Effector memory CD8-positive, alpha-beta T cell (primary cell): ENCODE measurements around the gene AP1G2.
"Not testable (repeated sequence)": the region's sequence is repeated elsewhere in the genome, so short reads cannot be mapped to it uniquely, and the experiment has no call there.

Experiments
- ATAC-seq: fragments of 150-1000 bp; cut with Tn5 transposase; replicated peaks from 2 replicates; pipeline ENCODE4 v1.10.0; 2021; ENCODE audit warnings: mild to moderate bottlenecking, moderate library complexity
- DNase-seq, 3 experiments: peaks; one replicate each; pipeline ENCODE4 v3.0.0; 2021
- H3K27ac Mint-ChIP-seq, 2 donors: one replicate each; pipeline ENCODE4 v1.8.0; 2022; ENCODE audit warnings: mild to moderate bottlenecking in 2 of 2, mixed read lengths in 2 of 2, moderate library complexity in 2 of 2
- H3K27me3 Mint-ChIP-seq, 2 donors: one replicate each; pipeline ENCODE4 v1.8.0; 2022; ENCODE audit warnings: mixed read lengths in 2 of 2
- H3K36me3 Mint-ChIP-seq: one replicate; pipeline ENCODE4 v1.8.0; 2022; ENCODE audit warnings: mild to moderate bottlenecking, moderate library complexity, mixed read lengths; ENCODE audit not compliant: insufficient read depth
- H3K4me1 Mint-ChIP-seq, 2 donors: one replicate each; pipeline ENCODE4 v1.8.0; 2022; ENCODE audit warnings: low read depth in 2 of 2, mixed read lengths in 2 of 2
- H3K4me3 Mint-ChIP-seq, 2 donors: one replicate each; pipeline ENCODE4 v1.8.0; 2022; ENCODE audit warnings: mild to moderate bottlenecking in 2 of 2, mixed read lengths in 2 of 2, moderate library complexity in 2 of 2
- H3K9me3 Mint-ChIP-seq, 2 donors: one replicate each; pipeline ENCODE4 v1.8.0; 2022; ENCODE audit warnings: mixed read lengths in 2 of 2
- total RNA-seq, 9 experiments: gene quantifications; one replicate each; lab custom pipeline; 2026; lab: John Stamatoyannopoulos, UW

The AP1G2 gene
- 85.0 to 254 (median 158) reads per million in 9 experiments for total RNA-seq

DNA sequence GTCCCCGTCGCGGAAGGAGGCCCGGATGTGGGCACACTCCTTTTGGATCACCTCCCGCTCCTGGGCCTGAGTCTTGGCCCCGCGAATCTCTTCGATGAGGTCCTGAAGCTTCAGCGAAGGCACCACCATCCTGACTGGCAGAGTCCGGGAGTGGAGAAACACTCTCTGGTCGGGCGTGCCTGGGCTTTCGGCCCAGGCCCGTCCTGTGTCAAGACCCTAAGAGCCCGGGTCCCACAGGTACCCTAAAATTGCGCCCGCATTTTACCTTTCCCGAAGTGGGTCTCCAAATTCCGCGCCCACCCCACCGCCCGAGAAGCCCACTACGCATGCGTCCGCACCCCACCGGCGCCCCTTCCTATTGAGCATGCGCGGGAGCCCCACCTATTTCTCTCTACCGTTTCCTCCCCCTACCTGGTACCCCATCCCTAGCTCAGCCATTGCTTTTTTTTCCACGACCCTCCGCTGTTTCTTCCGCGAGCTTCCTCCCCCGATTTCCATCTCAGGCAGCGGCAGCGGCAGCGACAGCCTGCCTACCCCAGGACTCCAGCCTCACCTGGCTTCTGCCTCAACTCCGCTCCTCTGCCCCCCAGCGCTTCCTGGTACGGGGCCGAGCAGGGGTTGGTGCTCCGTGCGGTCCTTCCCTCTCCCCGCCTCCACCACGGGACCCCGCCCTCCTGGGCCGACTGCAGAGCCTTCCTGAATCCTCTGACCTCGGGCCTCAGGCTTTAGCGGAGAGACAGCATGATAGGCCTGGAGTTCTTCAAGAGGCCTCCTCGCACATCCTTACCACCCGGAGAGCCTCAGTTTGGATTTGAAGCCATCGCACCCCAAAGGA, at the start of gene AP1G2:
Gene AP1G2 (minus strand): TSS at position 606 of the 835 bp plus-strand sequence. CDS start 477 bp downstream, at position 129.
- Mint-ChIP-seq H3K4me1 (peaks cover 24 to 29% of the 10 kb centered on the region in 2 donors), H3K4me3 (peak within 1 kb of the TSS; percentile 95 to 99), H3K36me3 (peaks cover 21% of the 10 kb centered on the region), H3K27ac (peak within 1 kb of the TSS; percentile 97 to 98), H3K9me3 (no peaks in the 10 kb centered on the region), H3K27me3 (peaks cover under 1 to 12% of the 10 kb centered on the region in 2 donors)
- peak; percentile 70 to 77 (median 74) for DNase-seq
- peak; percentile 95 for ATAC-seq

DNA sequence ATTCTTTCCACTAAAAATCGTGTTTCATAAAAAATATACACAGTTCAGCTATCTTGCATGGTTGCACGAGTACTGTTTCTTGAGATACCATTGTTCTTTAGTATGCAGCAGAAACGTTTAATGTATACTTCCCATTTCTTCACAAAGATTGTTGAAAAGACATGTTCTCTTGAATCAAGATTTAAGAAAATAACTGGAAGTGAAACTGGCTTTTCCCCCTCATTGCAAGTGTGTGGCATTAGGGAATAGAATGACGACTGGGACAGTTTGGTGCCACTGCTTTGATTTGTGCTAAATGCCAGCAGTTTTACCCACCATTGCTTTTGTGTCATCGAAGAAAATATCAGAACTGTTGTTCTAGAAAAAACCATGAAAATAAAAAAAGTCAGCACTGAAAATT, 48.3 kb upstream of the AP1G2 start:
- DNase-seq (no peak), ATAC-seq (no peak)
- H3K36me3 Mint-ChIP-seq: no peaks in the 10 kb centered on the region
- H3K27ac Mint-ChIP-seq: no peak overlapping the region
- peaks cover 19 to 22% of the 10 kb centered on the region in 2 donors for H3K27me3 Mint-ChIP-seq
- H3K9me3 Mint-ChIP-seq: no peaks in the 10 kb centered on the region
- H3K4me1 Mint-ChIP-seq: peaks cover 5% of the 10 kb centered on the region in 2 donors
- H3K4me3 Mint-ChIP-seq: no peak overlapping the region

DNA sequence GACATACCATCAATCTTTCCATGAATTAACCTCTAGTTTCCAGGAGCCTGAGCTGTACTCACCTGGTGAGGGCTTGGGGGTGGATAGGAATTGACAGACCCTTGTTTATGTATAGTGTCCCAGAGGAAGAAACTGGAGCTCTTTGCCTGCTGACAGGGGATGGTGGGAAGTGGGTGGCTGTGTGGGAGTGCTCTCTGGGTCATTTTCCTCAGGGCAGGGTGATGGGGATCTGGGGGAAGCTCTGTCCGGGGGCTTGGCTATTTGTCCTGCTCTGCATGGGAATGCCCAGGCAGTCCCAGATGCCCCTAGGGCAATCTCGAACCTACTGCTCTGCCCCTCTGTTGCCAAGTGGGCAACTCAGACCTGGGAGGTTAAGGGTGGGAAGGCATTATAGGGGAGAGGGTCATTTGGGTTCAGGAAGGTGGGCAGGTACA, 46.8 kb upstream of the AP1G2 start:
- H3K27me3 Mint-ChIP-seq: peaks cover 8 to 9% of the 10 kb centered on the region in 2 donors
- ATAC-seq: no peak
- no peaks in the 10 kb centered on the region for H3K36me3 Mint-ChIP-seq

DNA sequence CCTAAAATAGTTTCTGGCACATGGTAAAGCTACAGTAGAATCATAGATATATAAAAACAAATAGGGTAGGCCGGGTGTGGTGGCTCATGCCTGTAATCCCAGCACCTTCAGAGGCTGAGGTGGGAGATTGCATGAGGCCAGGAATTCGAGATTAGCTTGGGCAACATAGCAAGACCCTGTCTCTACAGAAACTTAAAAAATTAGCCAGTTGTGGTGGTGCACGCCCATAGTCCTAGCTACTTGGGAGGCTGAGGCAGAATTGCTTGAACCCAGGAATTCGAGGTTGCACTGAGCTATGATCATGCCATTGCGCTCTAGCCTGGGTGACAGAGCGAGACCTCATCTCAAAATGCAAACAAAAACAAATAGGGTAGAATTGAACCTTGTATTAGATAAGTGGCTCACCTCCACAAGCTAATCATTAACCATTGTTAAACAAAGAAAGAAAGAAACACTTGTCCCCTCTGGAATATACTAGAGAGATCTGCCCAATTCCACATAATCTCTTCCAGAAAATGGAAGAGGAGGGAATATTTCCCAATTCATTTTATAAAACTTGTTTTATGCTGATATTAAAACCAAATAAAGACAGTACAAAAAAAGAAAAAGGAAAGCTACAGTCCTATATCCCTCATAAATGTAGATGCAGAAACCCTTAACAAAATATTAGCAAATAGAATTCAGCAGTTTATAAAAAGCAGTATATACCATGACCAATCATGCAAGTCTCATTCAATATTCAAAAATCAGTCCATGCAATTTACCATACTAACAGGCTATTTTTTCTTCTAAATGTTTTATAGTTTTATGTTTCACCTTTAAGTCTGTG, 45.9 kb upstream of the AP1G2 start:
- no peak for DNase-seq
- H3K4me3 Mint-ChIP-seq: no peak overlapping the region
- no peaks in the 10 kb centered on the region for H3K36me3 Mint-ChIP-seq
- no peak for ATAC-seq
- H3K27me3 Mint-ChIP-seq: peaks cover 5 to 9% of the 10 kb centered on the region in 2 donors
- H3K4me1 Mint-ChIP-seq: peaks cover 21 to 24% of the 10 kb centered on the region in 2 donors
- H3K9me3 Mint-ChIP-seq: no peaks in the 10 kb centered on the region
- H3K27ac Mint-ChIP-seq: peak overlapping the region; percentile 15 to 39

More for the DNA sequence above, 46.8 kb upstream of the AP1G2 start:
- H3K4me3 Mint-ChIP-seq: no peak overlapping the region
- H3K9me3 Mint-ChIP-seq: no peaks in the 10 kb centered on the region
- H3K27ac Mint-ChIP-seq: peak overlapping the region in 1 of 2 donors; percentile 15
- no peak for DNase-seq
- peaks cover 15 to 19% of the 10 kb centered on the region in 2 donors for H3K4me1 Mint-ChIP-seq

GRCh38 chr14:23612802-23613201, 45.2 kb upstream of the AP1G2 start:
- Mint-ChIP-seq H3K9me3 (no peaks in the 10 kb centered on the region), H3K36me3 (no peaks in the 10 kb centered on the region), H3K27ac (no peak overlapping the region), H3K4me3 (no peak overlapping the region), H3K4me1 (peaks cover 21 to 24% of the 10 kb centered on the region in 2 donors), H3K27me3 (peaks cover 0 to 9% of the 10 kb centered on the region in 2 donors)
- no peak for DNase-seq
- ATAC-seq: no peak

DNA sequence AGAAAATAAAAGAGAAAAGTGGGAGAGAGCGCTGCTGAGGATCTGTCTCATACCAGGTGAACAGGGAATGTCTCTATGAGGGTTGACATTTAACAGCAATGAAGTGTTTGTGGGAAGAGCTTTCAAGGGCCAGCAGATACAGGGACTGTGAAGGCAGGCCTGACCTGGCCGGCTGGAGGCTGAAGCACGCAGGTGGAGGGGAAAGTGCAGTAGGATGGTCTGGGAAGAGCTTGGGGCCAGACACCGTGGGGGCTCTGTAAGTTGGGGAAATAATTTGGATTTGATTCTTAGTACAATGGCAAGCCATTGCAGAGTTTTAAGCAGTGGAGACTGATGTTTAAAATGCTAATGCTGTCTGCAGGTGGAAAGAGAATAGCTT, 44.8 kb upstream of the AP1G2 start:
- Mint-ChIP-seq H3K27ac (no peak overlapping the region), H3K4me3 (no peak overlapping the region), H3K4me1 (peaks cover 21 to 24% of the 10 kb centered on the region in 2 donors), H3K27me3 (peaks cover 0 to 9% of the 10 kb centered on the region in 2 donors), H3K36me3 (no peaks in the 10 kb centered on the region), H3K9me3 (no peaks in the 10 kb centered on the region)
- DNase-seq: no peak
- no peak for ATAC-seq

GRCh38 chr14:23610815-23611289, 43.3 kb upstream of the AP1G2 start:
- ATAC-seq (peak; percentile 76), DNase-seq (no peak)
- peak overlapping the region; percentile 91 to 95 for H3K27ac Mint-ChIP-seq
- peaks cover 0 to 9% of the 10 kb centered on the region in 2 donors for H3K27me3 Mint-ChIP-seq
- no peaks in the 10 kb centered on the region for H3K9me3 Mint-ChIP-seq
- peak overlapping the region; percentile 67 to 69 for H3K4me3 Mint-ChIP-seq
- peaks cover 21 to 26% of the 10 kb centered on the region in 2 donors for H3K4me1 Mint-ChIP-seq
- H3K36me3 Mint-ChIP-seq: no peaks in the 10 kb centered on the region

- H3K27me3 Mint-ChIP-seq: peaks cover 0 to 9% of the 10 kb centered on the region in 2 donors
- no peaks in the 10 kb centered on the region for H3K36me3 Mint-ChIP-seq
- H3K4me1 Mint-ChIP-seq: peaks cover 21 to 26% of the 10 kb centered on the region in 2 donors
- H3K9me3 Mint-ChIP-seq: no peaks in the 10 kb centered on the region
- peak overlapping the region; percentile 67 to 69 for H3K4me3 Mint-ChIP-seq
- ATAC-seq (peak; percentile 95), DNase-seq (peak in 1 of 3 experiments; percentile 12)
- peak overlapping the region; percentile 91 to 95 for H3K27ac Mint-ChIP-seq
Measured at GRCh38 chr14:23610090-23610814, 42.7 kb upstream of the AP1G2 start.

DNA sequence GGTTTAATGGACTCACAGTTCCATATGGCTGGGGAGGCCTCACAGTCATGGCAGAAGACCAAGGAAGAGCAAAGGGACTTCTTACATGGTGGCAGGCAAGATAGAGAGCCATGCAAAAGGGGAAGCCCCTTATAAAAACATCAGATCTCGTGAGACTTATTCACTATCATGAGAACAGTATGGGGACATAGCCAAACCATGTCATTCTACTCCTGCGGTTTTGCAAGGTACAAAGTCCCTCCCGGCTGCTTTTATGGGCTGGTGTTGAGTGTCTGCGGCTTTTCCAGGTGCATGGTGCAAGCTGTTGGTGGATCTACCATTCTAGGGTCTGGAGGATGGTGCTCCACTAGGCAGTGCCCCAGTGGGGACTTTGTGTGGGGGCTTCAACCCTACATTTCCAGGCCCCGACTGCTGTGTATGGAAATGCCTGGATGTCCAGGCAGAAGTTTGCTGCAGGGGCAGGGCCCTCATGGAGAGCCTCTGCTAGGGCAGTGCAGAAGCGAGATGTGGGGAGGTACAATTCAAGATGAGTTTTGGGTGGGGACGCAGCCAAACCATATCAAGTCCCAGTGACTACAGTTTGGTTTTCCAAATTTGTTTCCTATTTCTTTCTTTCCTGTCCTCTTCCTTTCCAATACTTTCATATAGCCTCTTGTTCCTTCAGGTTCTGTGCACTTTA, 42.0 kb upstream of the AP1G2 start:
- H3K4me3 Mint-ChIP-seq: peak overlapping the region; percentile 67 to 69
- H3K9me3 Mint-ChIP-seq: not testable (repeated sequence)

GRCh38 chr14:23609001-23609400, 41.4 kb upstream of the AP1G2 start:
- ATAC-seq (no peak), DNase-seq (no peak)
- peaks cover 21 to 26% of the 10 kb centered on the region in 2 donors for H3K4me1 Mint-ChIP-seq
- H3K36me3 Mint-ChIP-seq: no peaks in the 10 kb centered on the region
- no peak overlapping the region for H3K4me3 Mint-ChIP-seq
- no peaks in the 10 kb centered on the region for H3K27me3 Mint-ChIP-seq
- peak overlapping the region in 1 of 2 donors; percentile 91 for H3K27ac Mint-ChIP-seq
- no peaks in the 10 kb centered on the region for H3K9me3 Mint-ChIP-seq

More for the DNA sequence above, 42.0 kb upstream of the AP1G2 start:
- DNase-seq, H3K36me3 Mint-ChIP-seq, ATAC-seq, H3K27me3 Mint-ChIP-seq: not testable (repeated sequence)
- H3K27ac Mint-ChIP-seq: peak overlapping the region; percentile 91 to 95
- peaks cover 21 to 26% of the 10 kb centered on the region in 2 donors for H3K4me1 Mint-ChIP-seq

- H3K9me3 Mint-ChIP-seq: no peaks in the 10 kb centered on the region
- DNase-seq (no peak), ATAC-seq (no peak)
- H3K4me1 Mint-ChIP-seq: peaks cover 21 to 26% of the 10 kb centered on the region in 2 donors
- no peak overlapping the region for H3K27ac Mint-ChIP-seq
- H3K36me3 Mint-ChIP-seq: no peaks in the 10 kb centered on the region
- no peaks in the 10 kb centered on the region for H3K27me3 Mint-ChIP-seq
- H3K4me3 Mint-ChIP-seq: no peak overlapping the region
Measured at GRCh38 chr14:23608454-23608853, 40.9 kb upstream of the AP1G2 start.

DNA sequence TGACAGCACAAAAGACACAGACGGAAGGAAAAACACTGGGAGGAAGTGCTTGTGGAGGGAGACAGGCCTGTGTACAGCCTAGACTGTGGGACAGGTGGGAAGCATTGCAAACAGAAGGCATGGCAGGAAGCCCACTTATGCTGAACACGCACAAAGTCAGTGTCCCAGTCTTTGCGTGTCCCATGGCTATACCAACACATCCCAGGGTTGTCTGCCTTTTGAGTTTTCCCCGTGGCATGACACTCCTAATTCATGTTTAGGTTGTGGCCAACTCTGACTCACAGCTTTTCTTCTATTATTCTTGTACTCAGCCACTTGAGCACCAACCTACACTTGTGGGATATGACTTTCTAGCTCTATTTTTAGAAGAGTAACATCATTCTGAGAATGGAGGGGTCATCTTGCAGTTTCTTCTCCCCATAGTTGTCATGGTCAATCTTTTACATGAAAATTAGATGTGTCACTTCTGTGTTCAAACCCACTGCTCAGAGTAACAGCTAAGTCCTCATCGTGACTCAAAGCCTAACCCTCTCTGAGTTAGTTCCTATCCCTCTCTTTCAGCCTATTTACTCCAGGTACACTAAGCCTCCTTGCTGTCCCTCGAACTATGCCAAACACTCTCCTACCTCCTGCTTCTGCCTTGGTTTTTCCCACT, 38.5 kb upstream of the AP1G2 start:
- peaks cover 2% of the 10 kb centered on the region for H3K36me3 Mint-ChIP-seq
- H3K4me1 Mint-ChIP-seq: peaks cover 18 to 23% of the 10 kb centered on the region in 2 donors
- no peaks in the 10 kb centered on the region for H3K9me3 Mint-ChIP-seq
- ATAC-seq: no peak
- H3K4me3 Mint-ChIP-seq: no peak overlapping the region
- H3K27me3 Mint-ChIP-seq: peaks cover 0 to 17% of the 10 kb centered on the region in 2 donors
- DNase-seq: no peak
- peak overlapping the region in 1 of 2 donors; percentile 9 for H3K27ac Mint-ChIP-seq
